Activated naive CD8-positive, alpha-beta T cell treated with anti-CD3 and anti-CD28 coated beads for 36 hours (primary cell): ENCODE results near the gene CACNA2D4. TPM values are rescaled to one million over a fixed set of nuclear protein-coding genes. Genes with fewer than 3 reads are reported as not detected.

ENCODE experiments used
- DNase-seq: peaks from one replicate; pipeline ENCODE4 v3.0.0; 2021
- H3K27ac Mint-ChIP-seq: one replicate; pipeline ENCODE4 v1.8.0; 2022; ENCODE audit warnings: mild to moderate bottlenecking, moderate library complexity, mixed read lengths
- H3K27me3 Mint-ChIP-seq: one replicate; pipeline ENCODE4 v1.8.0; 2022; ENCODE audit warnings: mild to moderate bottlenecking, mixed read lengths
- H3K36me3 Mint-ChIP-seq: one replicate; pipeline ENCODE4 v1.8.0; 2021; ENCODE audit warnings: mild to moderate bottlenecking, mixed read lengths
- H3K4me1 Mint-ChIP-seq: one replicate; pipeline ENCODE4 v1.8.0; 2021; ENCODE audit warnings: mixed read lengths
- H3K4me3 Mint-ChIP-seq: one replicate; pipeline ENCODE4 v1.8.0; 2022; ENCODE audit warnings: mild to moderate bottlenecking, moderate library complexity, mixed read lengths
- H3K9me3 Mint-ChIP-seq: one replicate; pipeline ENCODE4 v1.8.0; 2022; ENCODE audit warnings: mixed read lengths
- total RNA-seq, 2 experiments: library from RNA; stranded (reverse); gene quantifications; one replicate each; pipeline ENCODE4 v1.2.3, GENCODE V29; 2021

Gene CACNA2D4
- total RNA-seq, 2 experiments from 2014 or later, result 3.8 to 4.0 TPM

GRCh38 chr12:1890810-1891209 is 27.6 kb downstream of the CACNA2D4 start:
- Mint-ChIP-seq H3K9me3 (peaks cover 10% of the 10 kb centered on the region), H3K36me3 (no peaks in the 10 kb centered on the region), H3K4me1 (no peaks in the 10 kb centered on the region), H3K4me3 (no peak overlapping the region), H3K27me3 (peaks cover 7% of the 10 kb centered on the region), H3K27ac (no peak overlapping the region)
- DNase-seq, result no peak

- no peak overlapping the region for H3K27ac Mint-ChIP-seq
- peaks cover 7% of the 10 kb centered on the region for H3K27me3 Mint-ChIP-seq
- no peaks in the 10 kb centered on the region for H3K4me1 Mint-ChIP-seq
- H3K36me3 Mint-ChIP-seq, result no peaks in the 10 kb centered on the region
- peaks cover 10% of the 10 kb centered on the region for H3K9me3 Mint-ChIP-seq
- no peak for DNase-seq
- H3K4me3 Mint-ChIP-seq, result no peak overlapping the region
These were observed 28.2 kb downstream of the CACNA2D4 start for GRCh38 chr12:1890119-1890703.

GRCh38 chr12:1888923-1889322 is 29.5 kb downstream of the CACNA2D4 start:
- Mint-ChIP-seq H3K36me3 (no peaks in the 10 kb centered on the region), H3K27ac (no peak overlapping the region), H3K9me3 (peaks cover 8% of the 10 kb centered on the region), H3K4me1 (no peaks in the 10 kb centered on the region), H3K27me3 (peaks cover 3% of the 10 kb centered on the region), H3K4me3 (no peak overlapping the region)
- DNase-seq, result no peak

- Mint-ChIP-seq H3K36me3 (no peaks in the 10 kb centered on the region), H3K4me1 (no peaks in the 10 kb centered on the region), H3K9me3 (peaks cover 1% of the 10 kb centered on the region), H3K27ac (no peak overlapping the region), H3K27me3 (no peaks in the 10 kb centered on the region), H3K4me3 (no peak overlapping the region)
- DNase-seq, result no peak
These were observed 31.9 kb downstream of the CACNA2D4 start for GRCh38 chr12:1886396-1887008.

GRCh38 chr12:1885599-1886245 is 32.7 kb downstream of the CACNA2D4 start:
- Mint-ChIP-seq H3K27me3 (no peaks in the 10 kb centered on the region), H3K9me3 (peaks cover 1% of the 10 kb centered on the region), H3K36me3 (no peaks in the 10 kb centered on the region), H3K4me3 (no peak overlapping the region), H3K4me1 (no peaks in the 10 kb centered on the region), H3K27ac (no peak overlapping the region)
- DNase-seq, result no peak

- Mint-ChIP-seq H3K27ac (no peak overlapping the region), H3K4me1 (no peaks in the 10 kb centered on the region), H3K9me3 (peaks cover 1% of the 10 kb centered on the region), H3K36me3 (no peaks in the 10 kb centered on the region), H3K27me3 (no peaks in the 10 kb centered on the region), H3K4me3 (no peak overlapping the region)
- no peak for DNase-seq
These were observed 33.3 kb downstream of the CACNA2D4 start for GRCh38 chr12:1885082-1885596.

GRCh38 chr12:1884651-1885050 is 33.8 kb downstream of the CACNA2D4 start:
- H3K4me3 Mint-ChIP-seq, result no peak overlapping the region
- no peak for DNase-seq
- no peaks in the 10 kb centered on the region for H3K36me3 Mint-ChIP-seq
- no peak overlapping the region for H3K27ac Mint-ChIP-seq
- H3K27me3 Mint-ChIP-seq, result no peaks in the 10 kb centered on the region
- H3K9me3 Mint-ChIP-seq, result peaks cover 1% of the 10 kb centered on the region
- no peaks in the 10 kb centered on the region for H3K4me1 Mint-ChIP-seq

- no peak for DNase-seq
- no peaks in the 10 kb centered on the region for H3K4me1 Mint-ChIP-seq
- no peak overlapping the region for H3K27ac Mint-ChIP-seq
- peaks cover 1% of the 10 kb centered on the region for H3K9me3 Mint-ChIP-seq
- H3K4me3 Mint-ChIP-seq, result no peak overlapping the region
- no peaks in the 10 kb centered on the region for H3K27me3 Mint-ChIP-seq
- no peaks in the 10 kb centered on the region for H3K36me3 Mint-ChIP-seq
These were observed 34.9 kb downstream of the CACNA2D4 start for GRCh38 chr12:1883513-1883912.

GRCh38 chr12:1882850-1883470 is 35.5 kb downstream of the CACNA2D4 start:
- H3K27ac Mint-ChIP-seq, result no peak overlapping the region
- DNase-seq, result no peak
- H3K4me3 Mint-ChIP-seq, result no peak overlapping the region
- H3K9me3 Mint-ChIP-seq, result peaks cover 1% of the 10 kb centered on the region
- no peaks in the 10 kb centered on the region for H3K4me1 Mint-ChIP-seq
- H3K27me3 Mint-ChIP-seq, result no peaks in the 10 kb centered on the region
- H3K36me3 Mint-ChIP-seq, result no peaks in the 10 kb centered on the region

GRCh38 chr12:1882405-1882804 is 36.0 kb downstream of the CACNA2D4 start:
- no peak overlapping the region for H3K27ac Mint-ChIP-seq

GRCh38 chr12:1881936-1882335 is 36.5 kb downstream of the CACNA2D4 start:
- H3K36me3 Mint-ChIP-seq, result no peaks in the 10 kb centered on the region
- no peak overlapping the region for H3K4me3 Mint-ChIP-seq
- no peaks in the 10 kb centered on the region for H3K9me3 Mint-ChIP-seq
- DNase-seq, result no peak
- no peaks in the 10 kb centered on the region for H3K4me1 Mint-ChIP-seq
- no peak overlapping the region for H3K27ac Mint-ChIP-seq
- no peaks in the 10 kb centered on the region for H3K27me3 Mint-ChIP-seq

More at GRCh38 chr12:1882405-1882804, 36.0 kb downstream of the CACNA2D4 start:
- Mint-ChIP-seq H3K9me3 (no peaks in the 10 kb centered on the region), H3K4me1 (no peaks in the 10 kb centered on the region), H3K36me3 (no peaks in the 10 kb centered on the region), H3K27me3 (no peaks in the 10 kb centered on the region), H3K4me3 (no peak overlapping the region)
- DNase-seq, result no peak

- Mint-ChIP-seq H3K4me3 (no peak overlapping the region), H3K4me1 (no peaks in the 10 kb centered on the region), H3K9me3 (no peaks in the 10 kb centered on the region), H3K27ac (no peak overlapping the region), H3K27me3 (no peaks in the 10 kb centered on the region), H3K36me3 (no peaks in the 10 kb centered on the region)
- no peak for DNase-seq
These were observed 37.2 kb downstream of the CACNA2D4 start for GRCh38 chr12:1881301-1881700.

GRCh38 chr12:1880876-1881275 is 37.6 kb downstream of the CACNA2D4 start:
- no peaks in the 10 kb centered on the region for H3K36me3 Mint-ChIP-seq
- DNase-seq, result no peak
- H3K4me3 Mint-ChIP-seq, result no peak overlapping the region
- H3K9me3 Mint-ChIP-seq, result no peaks in the 10 kb centered on the region
- H3K27me3 Mint-ChIP-seq, result no peaks in the 10 kb centered on the region
- no peak overlapping the region for H3K27ac Mint-ChIP-seq
- H3K4me1 Mint-ChIP-seq, result no peaks in the 10 kb centered on the region

GRCh38 chr12:1880153-1880845 is 38.2 kb downstream of the CACNA2D4 start:
- H3K27me3 Mint-ChIP-seq, result no peaks in the 10 kb centered on the region
- DNase-seq, result no peak
- H3K9me3 Mint-ChIP-seq, result no peaks in the 10 kb centered on the region
- H3K27ac Mint-ChIP-seq, result no peak overlapping the region
- no peaks in the 10 kb centered on the region for H3K4me1 Mint-ChIP-seq
- no peak overlapping the region for H3K4me3 Mint-ChIP-seq
- H3K36me3 Mint-ChIP-seq, result no peaks in the 10 kb centered on the region

- no peaks in the 10 kb centered on the region for H3K36me3 Mint-ChIP-seq
- H3K9me3 Mint-ChIP-seq, result no peaks in the 10 kb centered on the region
- no peak overlapping the region for H3K27ac Mint-ChIP-seq
- no peaks in the 10 kb centered on the region for H3K4me1 Mint-ChIP-seq
- H3K27me3 Mint-ChIP-seq, result no peaks in the 10 kb centered on the region
- no peak overlapping the region for H3K4me3 Mint-ChIP-seq
- DNase-seq, result no peak
These were observed 38.8 kb downstream of the CACNA2D4 start for GRCh38 chr12:1879633-1880032.
